CD14-positive monocyte (primary cell): ENCODE results near the gene CHRNE. TPM values are rescaled to one million over a fixed set of nuclear protein-coding genes. Genes with fewer than 3 reads are reported as not detected.

Source experiments
- DNase-seq, 3 donors: peaks; one replicate each; pipeline ENCODE4 v3.0.0-alpha.2; 2011 to 2022
- H2AFZ ChIP-seq: 2 replicates; pipeline ENCODE4 v1.6.0; 2012; ENCODE audit warnings: mild to moderate bottlenecking, low read depth, low read length, inconsistent platforms; ENCODE audit not compliant: insufficient read depth, poor library complexity, severe bottlenecking
- H3K27ac ChIP-seq, 2 donors: 1 replicate in 1 of 2; 2 replicates in 1 of 2; pipeline ENCODE4 v1.5.1; 2012 to 2013; ENCODE audit warnings: low read length in 2 of 2, control low read depth in 1 of 2, inconsistent platforms in 1 of 2, low read depth in 1 of 2, mild to moderate bottlenecking in 1 of 2
- H3K27me3 ChIP-seq, 2 donors: one replicate each; pipeline versions ENCODE4 v1.6.0 to v1.6.1; 2011 to 2013; ENCODE audit warnings: low read length in 2 of 2; ENCODE audit not compliant: control insufficient read depth in 2 of 2, insufficient read depth in 2 of 2
- H3K36me3 ChIP-seq, 2 donors: replicated peaks in 1 of 2; 1 replicate in 1 of 2; 2 replicates in 1 of 2; pipeline versions ENCODE4 v1.5.1 to v1.6.1; 2012 to 2013; ENCODE audit warnings: low read length in 2 of 2, control low read depth in 1 of 2, inconsistent platforms in 1 of 2, mild to moderate bottlenecking in 1 of 2; ENCODE audit not compliant: insufficient read depth in 2 of 2, control insufficient read depth in 1 of 2
- H3K4me1 ChIP-seq, 2 donors: 1 replicate in 1 of 2; 2 replicates in 1 of 2; pipeline versions ENCODE4 v1.5.1 to v1.6.1; 2012 to 2013; ENCODE audit warnings: low read length in 2 of 2, control low read depth in 1 of 2, inconsistent platforms in 1 of 2, mild to moderate bottlenecking in 1 of 2, moderate library complexity in 1 of 2; ENCODE audit not compliant: insufficient read depth in 2 of 2, control insufficient read depth in 1 of 2
- H3K4me2 ChIP-seq: replicated peaks from 2 replicates; pipeline ENCODE3; 2012; ENCODE audit warnings: low read length, moderate library complexity, mild to moderate bottlenecking; ENCODE audit not compliant: poor library complexity, severe bottlenecking; ENCODE audit errors: extremely low read depth
- H3K4me3 ChIP-seq, 3 experiments: fragments of 200-600 bp in 1 of 3; sonication (generic) in 1 of 3; replicated peaks in 1 of 3; 1 replicate in 2 of 3; 2 replicates in 1 of 3; pipeline ENCODE4 v1.5.1; 2011 to 2013; ENCODE audit warnings: low read length in 3 of 3, mild to moderate bottlenecking in 3 of 3, control low read depth in 2 of 3, low read depth in 2 of 3, inconsistent platforms in 1 of 3, moderate library complexity in 1 of 3
- H3K79me2 ChIP-seq: 2 replicates; pipeline ENCODE4 v1.6.0; 2012; ENCODE audit warnings: mild to moderate bottlenecking, control low read depth, inconsistent platforms, low read length, moderate library complexity; ENCODE audit not compliant: insufficient read depth
- H3K9ac ChIP-seq: 2 replicates; pipeline ENCODE4 v1.6.0; 2017; ENCODE audit warnings: low read length, mild to moderate bottlenecking; ENCODE audit not compliant: insufficient read depth, poor library complexity, severe bottlenecking
- H3K9me3 ChIP-seq, 2 donors: replicated peaks in 1 of 2; 1 replicate in 1 of 2; 2 replicates in 1 of 2; pipeline versions ENCODE4 v1.5.1 to v1.6.1; 2012 to 2013; ENCODE audit warnings: low read length in 2 of 2, control low read depth in 1 of 2; ENCODE audit not compliant: control insufficient read depth in 1 of 2, insufficient read depth in 1 of 2
- H4K20me1 ChIP-seq: 2 replicates; pipeline ENCODE4 v1.6.0; 2012; ENCODE audit warnings: mild to moderate bottlenecking, low read length, control low read depth, moderate library complexity; ENCODE audit not compliant: insufficient read depth
- H3K27ac Mint-ChIP-seq, 7 donors: one replicate each; pipeline ENCODE4 v1.8.0; 2020; ENCODE audit warnings: mild to moderate bottlenecking in 7 of 7, mixed read lengths in 7 of 7, moderate library complexity in 6 of 7, inconsistent platforms in 2 of 7
- H3K27me3 Mint-ChIP-seq, 3 donors: one replicate each; pipeline ENCODE4 v1.8.0; 2021 to 2022; ENCODE audit warnings: low read depth in 3 of 3, mild to moderate bottlenecking in 3 of 3, mixed read lengths in 3 of 3, moderate library complexity in 3 of 3, inconsistent platforms in 1 of 3
- H3K36me3 Mint-ChIP-seq, 2 donors: one replicate each; pipeline ENCODE4 v1.8.0; 2020; ENCODE audit warnings: mixed read lengths in 2 of 2, inconsistent platforms in 1 of 2, mild to moderate bottlenecking in 1 of 2
- H3K4me1 Mint-ChIP-seq: one replicate; pipeline ENCODE4 v1.8.0; 2020; ENCODE audit warnings: mild to moderate bottlenecking, mixed read lengths
- H3K4me3 Mint-ChIP-seq, 2 donors: one replicate each; pipeline ENCODE4 v1.8.0; 2020; ENCODE audit warnings: mild to moderate bottlenecking in 2 of 2, mixed read lengths in 2 of 2, moderate library complexity in 1 of 2
- H3K9me3 Mint-ChIP-seq, 7 donors: one replicate each; pipeline ENCODE4 v1.8.0; 2020 to 2022; ENCODE audit warnings: mixed read lengths in 7 of 7, mild to moderate bottlenecking in 6 of 7, moderate library complexity in 6 of 7, inconsistent platforms in 2 of 7
- CTCF ChIP-seq: fragments of 200-600 bp; IDR thresholded peaks from one replicate; pipeline ENCODE4 v1.8.0; 2022; ENCODE audit warnings: antibody characterized with exemption, mild to moderate bottlenecking
- WGBS: methylation state at CpG from one replicate; pipeline ENCODE4 v1.1.5; 2013; ENCODE audit warnings: missing lambda C conversion rate; ENCODE audit not compliant: insufficient coverage; 5-methylcytosine and 5-hydroxymethylcytosine counted together
- intact Hi-C, 2 donors: fragments of 100-400 bp; cut with micrococcal nuclease; formaldehyde crosslinking; loops; one replicate each; pipeline versions ENCODE4 v1.15.0 to v1.15.1; 2023
- polyA plus RNA-seq, 3 donors: library from polyadenylated mRNA; depleted of rRNA in 1 of 3; unstranded in 2 of 3; stranded (reverse) in 1 of 3; fragments of 300-500 nt in 2 of 3; fragments of >200 nt in 1 of 3; fragmentation: Illumina TruSeq in 2 of 3; gene quantifications; 1 replicate in 2 of 3; 2 replicates in 1 of 3; pipeline ENCODE4 v1.2.3, GENCODE V29; 2012 to 2021

Gene CHRNE
- polyA plus RNA-seq, 3 donors: 0.54 to 12.6 (median 2.1) TPM

DNA sequence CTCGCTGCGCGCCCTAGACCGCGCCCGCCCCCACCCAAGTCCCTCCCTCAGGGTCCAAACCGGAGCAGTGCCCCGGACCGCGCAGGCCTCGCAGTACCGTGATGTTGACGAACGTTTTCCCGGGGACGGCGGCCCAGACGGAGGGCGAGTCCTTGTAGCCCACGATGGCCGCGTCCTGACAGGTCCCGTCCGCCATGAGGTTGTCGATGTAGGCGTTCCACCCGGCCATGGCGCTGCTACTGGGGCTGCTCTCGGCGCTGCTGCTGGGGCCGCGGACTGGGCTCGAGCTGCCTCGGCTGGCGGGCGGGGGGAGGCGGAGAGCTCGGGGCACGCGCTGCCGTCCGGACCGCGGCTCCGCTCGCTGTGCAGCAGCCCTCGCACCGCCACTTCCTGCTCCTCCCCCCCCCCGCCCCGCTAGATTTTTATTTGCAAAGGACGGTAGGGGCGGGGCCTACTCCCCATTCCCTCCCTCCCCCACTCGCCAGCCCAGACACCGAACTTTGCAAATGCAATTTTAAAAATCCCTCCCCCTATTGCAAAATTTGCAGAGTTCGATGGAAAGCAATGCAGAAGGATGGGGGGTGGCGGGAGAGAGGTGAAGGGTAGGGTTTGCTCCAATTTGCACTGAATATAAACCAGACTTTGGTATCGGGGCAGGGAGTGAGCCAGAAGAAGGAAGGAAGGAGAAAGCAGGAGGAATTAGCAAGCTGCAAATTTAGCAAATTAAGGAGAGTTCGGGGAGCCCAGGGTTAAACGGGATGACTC, 45.5 kb upstream of the CHRNE start, which contains the start of gene PFN1:
Gene PFN1, minus strand, starts transcription at position 365 of the 765 bp plus-strand sequence. Its CDS starts 136 bp downstream, at position 229.
- Histone ChIP-seq H4K20me1 (peaks cover 51% of the 10 kb centered on the region), H3K36me3 (peaks cover 21 to 27% of the 10 kb centered on the region in 2 donors), H2AFZ (peak within 1 kb of the TSS; percentile 58), H3K27me3 (no peaks in the 10 kb centered on the region), H3K4me1 (peaks cover 50 to 67% of the 10 kb centered on the region in 2 donors), H3K9me3 (no peaks in the 10 kb centered on the region), H3K27ac (peak within 1 kb of the TSS; percentile 94), H3K4me3 (peak within 1 kb of the TSS; percentile 92 to 95 (median 94)), H3K79me2 (peaks cover 59% of the 10 kb centered on the region), H3K9ac (peak within 1 kb of the TSS; percentile 80), H3K4me2 (peak within 1 kb of the TSS; percentile 98)
- DNase-seq: peak; percentile 89 to 95 (median 93)
- Mint-ChIP-seq H3K9me3 (no peaks in the 10 kb centered on the region), H3K4me3 (peak within 1 kb of the TSS; percentile 97 to 99), H3K27ac (peak within 1 kb of the TSS; percentile 96 to 99 (median 98)), H3K36me3 (peaks cover 27 to 34% of the 10 kb centered on the region in 2 donors), H3K27me3 (peaks cover 2 to 8% (median 3%) of the 10 kb centered on the region in 3 donors), H3K4me1 (peaks cover 51% of the 10 kb centered on the region)
- TF ChIP-seq CTCF: no peak
- under 1% methylated on average over 38 of the region's 59 CpGs for WGBS
- intact Hi-C loops: loop anchor here (2.0 to 5.0 kb wide), 3 partner anchors 18 to 181 kb away; partner anchors contain the start of genes CHRNE (in 1 of the 2) and SPAG7 (in 1 of the 2)

- H3K9me3 ChIP-seq: no peaks in the 10 kb centered on the region
- H3K27ac ChIP-seq: peak overlapping the region; percentile 94
- H4K20me1 ChIP-seq: peaks cover 58% of the 10 kb centered on the region
- peak overlapping the region; percentile 80 for H3K9ac ChIP-seq
- H3K36me3 Mint-ChIP-seq: peaks cover 35 to 42% of the 10 kb centered on the region in 2 donors
- H3K27me3 Mint-ChIP-seq: peaks cover 2 to 8% (median 3%) of the 10 kb centered on the region in 3 donors
- no peaks in the 10 kb centered on the region for H3K9me3 Mint-ChIP-seq
- H3K4me2 ChIP-seq: peak overlapping the region; percentile 98
- H3K27me3 ChIP-seq: no peaks in the 10 kb centered on the region
- peak overlapping the region; percentile 95 to 99 (median 98) for H3K27ac Mint-ChIP-seq
- H3K4me1 Mint-ChIP-seq: peaks cover 59% of the 10 kb centered on the region
- H3K4me3 ChIP-seq: peak overlapping the region; percentile 92 to 95 (median 94)
- H3K4me3 Mint-ChIP-seq: peak overlapping the region; percentile 96 to 97
- no peak for TF ChIP-seq CTCF
- peak overlapping the region; percentile 58 for H2AFZ ChIP-seq
- H3K4me1 ChIP-seq: peaks cover 57 to 74% of the 10 kb centered on the region in 2 donors
- peaks cover 66% of the 10 kb centered on the region for H3K79me2 ChIP-seq
- under 1% methylated on average over 47 of the region's 56 CpGs for WGBS
- intact Hi-C loops: loop anchor here (2.0 to 5.0 kb wide), 3 partner anchors 19 to 180 kb away; partner anchors contain the start of genes CHRNE (in 1 of the 2) and SPAG7 (in 1 of the 2)
- H3K36me3 ChIP-seq: peaks cover 29 to 34% of the 10 kb centered on the region in 2 donors
- peak; percentile 32 to 74 (median 47) for DNase-seq
These were observed 44.7 kb upstream of the CHRNE start for GRCh38 chr17:4947411-4948165.
